SK-MEL-5 (cell line): ENCODE measurements around the gene POLR1A. TPM values are rescaled to one million over a fixed set of nuclear protein-coding genes. Genes with fewer than 3 reads are reported as not detected.
A peak's percentile ranks its signal among the peaks of the same experiment; 100 is the strongest.
"Not testable (repeated sequence)": the region's sequence is repeated elsewhere in the genome, so short reads cannot be mapped to it uniquely, and the experiment has no call there.

Source experiments
- DNase-seq: peaks from one replicate; pipeline ENCODE4 v3.0.0-alpha.2; 2016; ENCODE audit warnings: low read depth, low spot score
- in situ Hi-C: cut with HindIII; loops from 2 replicates; pipeline ENCODE4 v1.10.0; 2016; ENCODE audit warnings: low sequenced_read_pairs, high pct_unique_total_duplicates, low pct_unique_long_range_greater_than_20kb
- total RNA-seq: library from RNA; depleted of rRNA; stranded (reverse); fragments of >200 nt; shearing (Covaris generic); gene quantifications from 2 replicates; pipeline ENCODE4 v1.2.3, GENCODE V29; 2014

Gene POLR1A
- total RNA-seq, 1 experiment from 2014 or later, result 26.3 TPM

- no peak for DNase-seq
- in situ Hi-C loops, result no loop called here
Measured at GRCh38 chr2:85998071-85998991, 107.4 kb downstream of the POLR1A start.

GRCh38 chr2:85997017-85997970 is 108.4 kb downstream of the POLR1A start:
- DNase-seq, result peak; percentile 47
- in situ Hi-C loops, result no loop called here

- in situ Hi-C loops, result no loop called here
- DNase-seq, result peak; percentile 99
Measured at GRCh38 chr2:85996591-85996990, 109.1 kb downstream of the POLR1A start.

GRCh38 chr2:85995648-85996529 is 109.8 kb downstream of the POLR1A start:
- DNase-seq, result no peak
- in situ Hi-C loops, result no loop called here

GRCh38 chr2:85994897-85995647 is 110.6 kb downstream of the POLR1A start:
- in situ Hi-C loops, result no loop called here
- DNase-seq, result no peak

GRCh38 chr2:85994421-85994777 is 111.3 kb downstream of the POLR1A start:
- DNase-seq, result no peak
- in situ Hi-C loops, result no loop called here

GRCh38 chr2:85992611-85993010 is 113.1 kb downstream of the POLR1A start:
- in situ Hi-C loops, result no loop called here
- no peak for DNase-seq

- DNase-seq, in situ Hi-C loops: not testable (repeated sequence)
Measured at GRCh38 chr2:85992053-85992452, 113.6 kb downstream of the POLR1A start.

GRCh38 chr2:85990084-85990483 is 115.6 kb downstream of the POLR1A start:
- no peak for DNase-seq
- in situ Hi-C loops, result no loop called here

- DNase-seq, result no peak
- in situ Hi-C loops, result no loop called here
Measured at GRCh38 chr2:85989288-85989865, 116.3 kb downstream of the POLR1A start.

GRCh38 chr2:85988914-85989270 is 116.8 kb downstream of the POLR1A start:
- in situ Hi-C loops, result no loop called here
- no peak for DNase-seq

- in situ Hi-C loops, result no loop called here
- DNase-seq, result no peak
Measured at GRCh38 chr2:85988175-85988913, 117.3 kb downstream of the POLR1A start.

- in situ Hi-C loops, result no loop called here
- no peak for DNase-seq
Measured at GRCh38 chr2:85987266-85988174, 118.2 kb downstream of the POLR1A start.

- in situ Hi-C loops, result no loop called here
- no peak for DNase-seq
Measured at GRCh38 chr2:85986121-85986520, 119.6 kb downstream of the POLR1A start.

- no peak for DNase-seq
- in situ Hi-C loops, result no loop called here
Measured at GRCh38 chr2:85984788-85985187, 120.9 kb downstream of the POLR1A start.
